ENCODE results near the gene COBLL1.

DNA sequence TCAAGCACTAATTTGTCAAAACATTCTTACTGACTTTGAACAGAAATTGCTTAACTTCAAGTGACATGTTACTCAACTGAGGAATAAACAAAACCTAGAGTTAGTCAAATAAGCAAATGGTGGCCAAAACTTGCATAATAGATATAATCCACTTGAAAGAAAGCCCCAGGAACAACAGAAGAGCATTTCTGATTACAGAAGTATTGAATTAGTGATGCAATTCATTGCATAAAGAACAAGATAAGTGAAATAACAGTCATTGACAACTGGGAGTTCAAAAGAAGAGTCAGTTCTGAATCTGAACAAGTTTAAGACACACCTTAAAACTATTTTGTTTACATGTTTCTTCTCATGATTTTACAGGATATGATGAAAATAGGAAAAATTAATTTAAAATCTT is 30.8 kb downstream of the COBLL1 start:
- no peak for TF ChIP-seq EZH2 (IDR thresholded peaks at IDR 0.05; ENCODE audit: borderline replicate concordance)
- TF ChIP-seq, protein P1, sequence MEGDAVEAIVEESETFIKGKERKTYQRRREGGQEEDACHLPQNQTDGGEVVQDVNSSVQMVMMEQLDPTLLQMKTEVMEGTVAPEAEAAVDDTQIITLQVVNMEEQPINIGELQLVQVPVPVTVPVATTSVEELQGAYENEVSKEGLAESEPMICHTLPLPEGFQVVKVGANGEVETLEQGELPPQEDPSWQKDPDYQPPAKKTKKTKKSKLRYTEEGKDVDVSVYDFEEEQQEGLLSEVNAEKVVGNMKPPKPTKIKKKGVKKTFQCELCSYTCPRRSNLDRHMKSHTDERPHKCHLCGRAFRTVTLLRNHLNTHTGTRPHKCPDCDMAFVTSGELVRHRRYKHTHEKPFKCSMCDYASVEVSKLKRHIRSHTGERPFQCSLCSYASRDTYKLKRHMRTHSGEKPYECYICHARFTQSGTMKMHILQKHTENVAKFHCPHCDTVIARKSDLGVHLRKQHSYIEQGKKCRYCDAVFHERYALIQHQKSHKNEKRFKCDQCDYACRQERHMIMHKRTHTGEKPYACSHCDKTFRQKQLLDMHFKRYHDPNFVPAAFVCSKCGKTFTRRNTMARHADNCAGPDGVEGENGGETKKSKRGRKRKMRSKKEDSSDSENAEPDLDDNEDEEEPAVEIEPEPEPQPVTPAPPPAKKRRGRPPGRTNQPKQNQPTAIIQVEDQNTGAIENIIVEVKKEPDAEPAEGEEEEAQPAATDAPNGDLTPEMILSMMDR (IDR thresholded peaks at IDR 0.05; ENCODE audit: poor library complexity) = no peak

Data from hepatocyte (in vitro differentiated cells).